IMR-90 (cell line): ENCODE results near the gene HPCAL4. TPM values are rescaled to one million over a fixed set of nuclear protein-coding genes. Genes with fewer than 3 reads are reported as not detected.

Experiments used
- ATAC-seq: fragments of 200-7000 bp; cut with Tn5 transposase; 2 replicates; pipeline ENCODE4 v1.9.1; 2020; ENCODE audit warnings: low read depth, mild to moderate bottlenecking, moderate library complexity
- BruUV-seq: library from RNA; stranded (reverse); fragments of 400-500 nt; replicated peaks from 2 replicates; lab custom pipeline; 2021; lab: Mats Ljungman, UMichigan
- CTCF ChIA-PET: fragments of 300-600 bp; formaldehyde crosslinking; extraction: SDS; loops from one replicate; lab custom pipeline; 2021; ENCODE audit warnings: antibody characterized with exemption; lab: Yijun Ruan, JAX
- POLR2A ChIA-PET: fragments of 300-600 bp; sonication (Branson Sonifier 250); formaldehyde crosslinking; loops from one replicate; lab custom pipeline; 2022; ENCODE audit warnings: antibody characterized with exemption; ENCODE audit not compliant: unreplicated experiment; lab: Charles Lee
- DNase-seq: peaks from one replicate; pipeline ENCODE4 v3.0.0; 2013
- H2AFZ ChIP-seq: replicated peaks from 2 replicates; pipeline ENCODE3; 2013; ENCODE audit warnings: low read length, mild to moderate bottlenecking; ENCODE audit not compliant: poor library complexity
- H2AK5ac ChIP-seq: 2 replicates; pipeline ENCODE4 v1.6.1; 2013; ENCODE audit warnings: low read depth, low read length, inconsistent platforms
- H2AK9ac ChIP-seq: replicated peaks from 2 replicates; pipeline ENCODE3; 2013; ENCODE audit warnings: mild to moderate bottlenecking, low read depth, low read length, moderate library complexity; ENCODE audit not compliant: poor library complexity
- H2BK120ac ChIP-seq: 2 replicates; pipeline ENCODE4 v1.6.1; 2013; ENCODE audit warnings: low read depth, low read length, inconsistent platforms
- H2BK15ac ChIP-seq: 3 replicates; pipeline ENCODE4 v1.6.1; 2013; ENCODE audit warnings: low read depth, low read length, inconsistent platforms
- H2BK20ac ChIP-seq: 2 replicates; pipeline ENCODE4 v1.6.1; 2013; ENCODE audit warnings: low read depth, mild to moderate bottlenecking, inconsistent platforms, low read length, moderate library complexity
- H2BK5ac ChIP-seq: 2 replicates; pipeline ENCODE4 v1.6.1; 2013; ENCODE audit warnings: mild to moderate bottlenecking, low read depth, low read length, inconsistent platforms; ENCODE audit not compliant: poor library complexity, severe bottlenecking
- H3K14ac ChIP-seq: replicated peaks from 2 replicates; pipeline ENCODE4 v1.6.1; 2013; ENCODE audit warnings: low read depth, low read length, inconsistent platforms
- H3K18ac ChIP-seq: 2 replicates; pipeline ENCODE4 v1.6.1; 2013; ENCODE audit warnings: low read depth, low read length, control low read depth
- H3K23ac ChIP-seq: 2 replicates; pipeline ENCODE4 v1.6.1; 2013; ENCODE audit warnings: low read depth, low read length, inconsistent platforms
- H3K27ac ChIP-seq: 2 replicates; pipeline ENCODE4 v1.5.1; 2013; ENCODE audit warnings: mild to moderate bottlenecking, control low read depth, low read length; ENCODE audit not compliant: insufficient read depth
- H3K27me3 ChIP-seq: 2 replicates; pipeline ENCODE4 v1.6.1; 2013; ENCODE audit warnings: low read length; ENCODE audit not compliant: control insufficient read depth, insufficient read depth
- H3K36me3 ChIP-seq: 2 replicates; pipeline ENCODE4 v1.6.1; 2013; ENCODE audit warnings: low read length, mixed read lengths; ENCODE audit not compliant: control insufficient read depth, insufficient read depth
- H3K4ac ChIP-seq: 2 replicates; pipeline ENCODE4 v1.6.1; 2013; ENCODE audit warnings: low read depth, low read length, inconsistent platforms
- H3K4me1 ChIP-seq: 2 replicates; pipeline ENCODE4 v1.6.1; 2013; ENCODE audit warnings: low read length, mixed read lengths; ENCODE audit not compliant: control insufficient read depth, insufficient read depth
- H3K4me2 ChIP-seq: 2 replicates; pipeline ENCODE4 v1.6.1; 2013; ENCODE audit warnings: low read depth, mild to moderate bottlenecking, control low read depth, low read length, moderate library complexity
- H3K4me3 ChIP-seq: 2 replicates; pipeline ENCODE4 v1.5.1; 2013; ENCODE audit warnings: low read depth, mild to moderate bottlenecking, control low read depth, low read length, moderate library complexity; ENCODE audit not compliant: insufficient read depth
- H3K56ac ChIP-seq: 2 replicates; pipeline ENCODE4 v1.6.1; 2013; ENCODE audit warnings: low read length, inconsistent platforms; ENCODE audit not compliant: insufficient read depth; ENCODE audit errors: extremely low read depth
- H3K79me1 ChIP-seq, 2 experiments: 2 replicates each; pipeline ENCODE4 v1.6.1; 2013; ENCODE audit warnings: low read length in 2 of 2, inconsistent platforms in 1 of 2, low read depth in 1 of 2
- H3K9ac ChIP-seq: 2 replicates; pipeline ENCODE4 v1.6.1; 2013; ENCODE audit warnings: low read depth, low read length, control low read depth
- H3K9me1 ChIP-seq: 2 replicates; pipeline ENCODE4 v1.6.1; 2013; ENCODE audit warnings: low read length, inconsistent platforms; ENCODE audit not compliant: insufficient read depth
- H3K9me3 ChIP-seq: 2 replicates; pipeline ENCODE4 v1.6.1; 2013; ENCODE audit warnings: low read length; ENCODE audit not compliant: control insufficient read depth, insufficient read depth
- H4K20me1 ChIP-seq: 2 replicates; pipeline ENCODE4 v1.6.1; 2013; ENCODE audit warnings: low read length, inconsistent platforms; ENCODE audit not compliant: insufficient read depth
- H4K5ac ChIP-seq: 2 replicates; pipeline ENCODE4 v1.6.1; 2013; ENCODE audit warnings: mild to moderate bottlenecking, low read depth, low read length, control low read depth
- H4K8ac ChIP-seq, 2 experiments: 2 replicates each; pipeline ENCODE4 v1.6.1; 2013; ENCODE audit warnings: low read depth in 2 of 2, low read length in 2 of 2, control low read depth in 1 of 2, inconsistent platforms in 1 of 2
- H4K91ac ChIP-seq: 2 replicates; pipeline ENCODE4 v1.6.1; 2013; ENCODE audit warnings: low read depth, low read length, inconsistent platforms; ENCODE audit not compliant: insufficient read depth
- BHLHE40 ChIP-seq: fragments of 150-350 bp; IDR thresholded peaks from 2 replicates; pipeline ENCODE4 v1.6.1; 2016; ENCODE audit warnings: mild to moderate bottlenecking, low read depth, low read length
- CEBPB ChIP-seq: IDR thresholded peaks from 2 replicates; pipeline ENCODE4 v1.6.1; 2012; ENCODE audit warnings: low read depth, low read length, improper control_type of control experiment
- CHD1 ChIP-seq: IDR thresholded peaks from 2 replicates; pipeline ENCODE4 v1.6.1; 2012; ENCODE audit warnings: low read depth, low read length, improper control_type of control experiment
- FOS ChIP-seq: fragments of 150-350 bp; IDR thresholded peaks from 2 replicates; pipeline ENCODE4 v1.6.1; 2016; ENCODE audit warnings: low read depth, low read length
- MAFK ChIP-seq: IDR thresholded peaks from 2 replicates; pipeline ENCODE4 v1.6.1; 2012; ENCODE audit warnings: low read depth, low read length, improper control_type of control experiment
- MAZ ChIP-seq: IDR thresholded peaks from 2 replicates; pipeline ENCODE4 v1.6.1; 2012; ENCODE audit warnings: low read depth, mild to moderate bottlenecking, low read length, improper control_type of control experiment, moderate library complexity, borderline replicate concordance
- MXI1 ChIP-seq: IDR thresholded peaks from 2 replicates; pipeline ENCODE4 v1.6.1; 2012; ENCODE audit warnings: low read depth, mild to moderate bottlenecking, low read length, moderate library complexity, borderline replicate concordance
- NFE2L2 ChIP-seq: fragments of 150-350 bp; IDR thresholded peaks from 2 replicates; pipeline ENCODE4 v1.6.1; 2016; ENCODE audit warnings: low read depth, mild to moderate bottlenecking, low read length
- POLR2A ChIP-seq: IDR thresholded peaks from 2 replicates; pipeline ENCODE4 v1.6.1; 2012; ENCODE audit warnings: mild to moderate bottlenecking, low read depth, low read length
- RAD21 ChIP-seq: IDR thresholded peaks from 2 replicates; pipeline ENCODE4 v1.6.1; 2012; ENCODE audit warnings: low read length, improper control_type of control experiment
- RFX5 ChIP-seq: IDR thresholded peaks from 2 replicates; pipeline ENCODE4 v1.8.0; 2012; ENCODE audit warnings: low read depth, mild to moderate bottlenecking, low read length, moderate library complexity
- SMC3 ChIP-seq: fragments of 150-350 bp; IDR thresholded peaks from 2 replicates; pipeline ENCODE4 v1.6.1; 2016; ENCODE audit warnings: low read depth, mild to moderate bottlenecking, antibody characterized with exemption, low read length, moderate library complexity
- WGBS, 2 experiments: methylation state at CpG; one replicate each; pipeline versions ENCODE4 v1.1.5 to v1.1.7; 2013; ENCODE audit warnings: missing lambda C conversion rate in 2 of 2; ENCODE audit not compliant: insufficient read length in 1 of 2; ENCODE audit errors: extremely low coverage in 2 of 2; 5-methylcytosine and 5-hydroxymethylcytosine counted together
- dilution Hi-C: fragments of 300-500 bp; cut with HindIII; formaldehyde crosslinking; loops from one replicate; pipeline ENCODE4 v1.14.3; 2018; ENCODE audit warnings: low sequenced_read_pairs; ENCODE audit not compliant: unreplicated experiment
- in situ Hi-C: fragments of 300-500 bp; cut with MboI; formaldehyde crosslinking; loops from 3 replicates; pipeline ENCODE4 v1.14.3; 2019; ENCODE audit warnings: low sequenced_read_pairs, inconsistent platforms, mixed read lengths
- intact Hi-C: fragments of 100-400 bp; cut with micrococcal nuclease; formaldehyde crosslinking; loops from 2 replicates; pipeline ENCODE4 v1.10.0; 2022
- polyA plus RNA-seq, 3 experiments: library from polyadenylated mRNA; depleted of rRNA; stranded (reverse); fragments of >200 nt; gene quantifications; 2 replicates each; pipeline ENCODE4 v1.2.3, GENCODE V29; 2012; ENCODE audit warnings: low replicate concordance in 1 of 3
- total RNA-seq: library from RNA; depleted of rRNA; stranded (reverse); fragments of >200 nt; gene quantifications from 2 replicates; pipeline ENCODE4 v1.2.3, GENCODE V29; 2012
- TF ChIP-seq, protein P1 (sequence below): fragments of 150-350 bp; IDR thresholded peaks from 2 replicates; pipeline ENCODE4 v1.6.1; 2016; ENCODE audit warnings: low read depth, mild to moderate bottlenecking, low read length, moderate library complexity, borderline replicate concordance
- TF ChIP-seq, protein P2 (sequence below): conservative IDR thresholded peaks from 2 replicates; pipeline ENCODE4 v1.5.1; 2012; ENCODE audit warnings: mild to moderate bottlenecking, low read depth, low read length, improper control_type of control experiment
- TF ChIP-seq, protein P3 (sequence below): fragments of 150-350 bp; IDR thresholded peaks from 2 replicates; pipeline ENCODE4 v1.6.1; 2017; ENCODE audit warnings: mild to moderate bottlenecking, antibody characterized with exemption, low read length, low read depth

Gene HPCAL4
- total and polyA plus RNA-seq, 2 of the 4 experiments (the other 2 are of a cell fraction): 0.02 TPM; not detected in 1

DNA sequence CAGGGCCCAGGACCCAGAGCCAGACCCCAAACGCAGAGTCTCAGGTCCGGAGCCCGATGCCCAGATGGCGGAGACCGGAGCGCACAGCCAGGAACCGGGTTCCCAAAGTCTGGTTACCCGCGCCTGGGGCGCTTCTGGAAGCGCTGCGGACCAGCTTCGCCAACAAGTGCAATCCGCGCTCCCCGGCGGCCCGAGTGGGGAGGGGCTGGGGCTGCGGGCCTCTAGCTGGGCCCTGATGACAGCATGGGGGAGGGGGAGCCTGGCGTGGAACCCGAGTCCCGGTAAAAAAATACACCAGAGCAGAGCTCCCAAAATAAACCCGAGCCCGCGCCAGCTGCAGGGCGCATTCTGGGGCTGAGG lies 19.8 kb downstream of the HPCAL4 start (continued):
- TF ChIP-seq MXI1: no peak

DNA sequence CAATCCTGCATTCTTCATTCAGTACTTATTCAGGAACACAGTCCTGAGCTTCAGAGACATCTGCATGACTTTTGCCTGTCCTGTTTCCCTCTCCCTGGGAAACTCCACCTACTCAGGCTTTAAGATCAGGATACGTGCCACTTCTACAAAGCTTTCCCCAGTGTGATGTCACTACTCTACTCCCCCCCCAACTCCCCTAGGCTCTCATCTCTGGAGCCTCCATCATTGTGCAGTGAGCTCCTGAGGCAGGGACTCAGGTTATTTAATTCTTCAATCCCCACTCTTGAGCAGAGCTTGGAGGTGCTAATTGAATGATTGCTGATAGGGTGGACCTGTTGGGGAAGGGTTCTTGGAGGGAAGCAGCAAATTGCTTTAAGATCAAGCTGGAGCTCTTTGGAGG lies 20.5 kb downstream of the HPCAL4 start:
- no peak overlapping the region for H3K56ac ChIP-seq
- H3K4ac ChIP-seq: no peak overlapping the region
- in situ Hi-C loops (no loop called here), dilution Hi-C loops (no loop called here), intact Hi-C loops (loop anchor here (5.0 kb wide), 1 partner anchor 42 kb away; no protein-coding TSS in a partner anchor)
- H2AFZ ChIP-seq: no peak overlapping the region
- ATAC-seq (no peak), DNase-seq (no peak)
- H3K18ac ChIP-seq: no peak overlapping the region
- no peak overlapping the region for H3K14ac ChIP-seq
- no peak overlapping the region for H2AK9ac ChIP-seq
- no peaks in the 10 kb centered on the region; the same call in 1 of the 2 replicates for H3K4me1 ChIP-seq
- H3K9ac ChIP-seq: no peak overlapping the region
- H2BK20ac ChIP-seq: no peak overlapping the region
- peaks cover 81% of the 10 kb centered on the region for H3K27me3 ChIP-seq
- ChIA-PET CTCF (interaction anchor here (1.2 to 1.7 kb wide), 2 partner anchors 12 to 17 kb away, joined by 5 to 7 read pairs; no protein-coding TSS in a partner anchor), POLR2A (interaction anchor here (0.6 kb wide), 1 partner anchor 68 kb away, joined by 6 read pairs; the partner anchor contains the start of gene PPIE)
- no peak overlapping the region for H4K91ac ChIP-seq
- H3K23ac ChIP-seq: peak overlapping the region; percentile 9; the same call in 1 of the 2 replicates
- H3K79me1 ChIP-seq: no peaks in the 10 kb centered on the region
- H3K9me3 ChIP-seq: no peaks in the 10 kb centered on the region; the same call in 1 of the 2 replicates
- no peaks in the 10 kb centered on the region for H4K20me1 ChIP-seq
- H2BK120ac ChIP-seq: no peak overlapping the region
- H3K4me2 ChIP-seq: no peak overlapping the region
- no peaks in the 10 kb centered on the region for H3K36me3 ChIP-seq
- BruUV-seq: no TSS peak
- WGBS, 2 experiments: no CpG with 5 or more reads among the region's 1 CpG
- H2BK5ac ChIP-seq: no peak overlapping the region
- no peak overlapping the region for H4K8ac ChIP-seq
- H2AK5ac ChIP-seq: no peak overlapping the region
- no peaks in the 10 kb centered on the region for H3K9me1 ChIP-seq
- no peak overlapping the region for H4K5ac ChIP-seq
- H3K4me3 ChIP-seq: no peak overlapping the region
- no peak overlapping the region for H2BK15ac ChIP-seq
- no peak overlapping the region for H3K27ac ChIP-seq
- TF ChIP-seq MAZ: no peak
- TF ChIP-seq NFE2L2: no peak
- no peak for TF ChIP-seq SMC3
- TF ChIP-seq BHLHE40: no peak
- no peak for TF ChIP-seq MXI1
- no peak for TF ChIP-seq POLR2A
- no peak for TF ChIP-seq CEBPB
- no peak for TF ChIP-seq MAFK
- TF ChIP-seq RAD21: no peak
- no peak for TF ChIP-seq FOS
- no peak for TF ChIP-seq CHD1
- no peak for TF ChIP-seq RFX5
- TF ChIP-seq, protein P1, sequence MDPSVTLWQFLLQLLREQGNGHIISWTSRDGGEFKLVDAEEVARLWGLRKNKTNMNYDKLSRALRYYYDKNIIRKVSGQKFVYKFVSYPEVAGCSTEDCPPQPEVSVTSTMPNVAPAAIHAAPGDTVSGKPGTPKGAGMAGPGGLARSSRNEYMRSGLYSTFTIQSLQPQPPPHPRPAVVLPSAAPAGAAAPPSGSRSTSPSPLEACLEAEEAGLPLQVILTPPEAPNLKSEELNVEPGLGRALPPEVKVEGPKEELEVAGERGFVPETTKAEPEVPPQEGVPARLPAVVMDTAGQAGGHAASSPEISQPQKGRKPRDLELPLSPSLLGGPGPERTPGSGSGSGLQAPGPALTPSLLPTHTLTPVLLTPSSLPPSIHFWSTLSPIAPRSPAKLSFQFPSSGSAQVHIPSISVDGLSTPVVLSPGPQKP: no peak
- TF ChIP-seq, protein P2, sequence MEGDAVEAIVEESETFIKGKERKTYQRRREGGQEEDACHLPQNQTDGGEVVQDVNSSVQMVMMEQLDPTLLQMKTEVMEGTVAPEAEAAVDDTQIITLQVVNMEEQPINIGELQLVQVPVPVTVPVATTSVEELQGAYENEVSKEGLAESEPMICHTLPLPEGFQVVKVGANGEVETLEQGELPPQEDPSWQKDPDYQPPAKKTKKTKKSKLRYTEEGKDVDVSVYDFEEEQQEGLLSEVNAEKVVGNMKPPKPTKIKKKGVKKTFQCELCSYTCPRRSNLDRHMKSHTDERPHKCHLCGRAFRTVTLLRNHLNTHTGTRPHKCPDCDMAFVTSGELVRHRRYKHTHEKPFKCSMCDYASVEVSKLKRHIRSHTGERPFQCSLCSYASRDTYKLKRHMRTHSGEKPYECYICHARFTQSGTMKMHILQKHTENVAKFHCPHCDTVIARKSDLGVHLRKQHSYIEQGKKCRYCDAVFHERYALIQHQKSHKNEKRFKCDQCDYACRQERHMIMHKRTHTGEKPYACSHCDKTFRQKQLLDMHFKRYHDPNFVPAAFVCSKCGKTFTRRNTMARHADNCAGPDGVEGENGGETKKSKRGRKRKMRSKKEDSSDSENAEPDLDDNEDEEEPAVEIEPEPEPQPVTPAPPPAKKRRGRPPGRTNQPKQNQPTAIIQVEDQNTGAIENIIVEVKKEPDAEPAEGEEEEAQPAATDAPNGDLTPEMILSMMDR: no peak
- TF ChIP-seq, protein P3, sequence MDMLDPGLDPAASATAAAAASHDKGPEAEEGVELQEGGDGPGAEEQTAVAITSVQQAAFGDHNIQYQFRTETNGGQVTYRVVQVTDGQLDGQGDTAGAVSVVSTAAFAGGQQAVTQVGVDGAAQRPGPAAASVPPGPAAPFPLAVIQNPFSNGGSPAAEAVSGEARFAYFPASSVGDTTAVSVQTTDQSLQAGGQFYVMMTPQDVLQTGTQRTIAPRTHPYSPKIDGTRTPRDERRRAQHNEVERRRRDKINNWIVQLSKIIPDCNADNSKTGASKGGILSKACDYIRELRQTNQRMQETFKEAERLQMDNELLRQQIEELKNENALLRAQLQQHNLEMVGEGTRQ: no peak
